ENCODE data around the gene EMC7. TPM values are rescaled to one million over a fixed set of nuclear protein-coding genes. Genes with fewer than 3 reads are reported as not detected.
"Not testable (repeated sequence)": the region's sequence is repeated elsewhere in the genome, so short reads cannot be mapped to it uniquely, and the experiment has no call there.

Gene EMC7
- total RNA-seq, 2 experiments from 2014 or later: 54.3 to 58.4 TPM

GRCh38 chr15:34050385-34050784 lies 51.3 kb downstream of the EMC7 start:
- POLR2A ChIA-PET; DNase-seq; ATAC-seq; H3K4me3 Mint-ChIP-seq; H3K4me1 Mint-ChIP-seq (ENCODE audit: low read depth); H3K27ac Mint-ChIP-seq: not testable (repeated sequence)
- CTCF ChIA-PET: interaction anchor here (1.0 kb wide), 1 partner anchor 12 kb away, joined by 3 read pairs; no protein-coding TSS in a partner anchor
- H3K27me3 Mint-ChIP-seq (ENCODE audit: low read depth): peaks cover 11% of the 10 kb centered on the region
- peaks cover 19% of the 10 kb centered on the region for H3K36me3 Mint-ChIP-seq (ENCODE audit: low read depth)
- peaks cover 40% of the 10 kb centered on the region for H3K9me3 Mint-ChIP-seq (ENCODE audit: insufficient read depth)

- peaks cover 11% of the 10 kb centered on the region for H3K27me3 Mint-ChIP-seq (ENCODE audit: low read depth)
- H3K9me3 Mint-ChIP-seq (ENCODE audit: insufficient read depth): peaks cover 39% of the 10 kb centered on the region
- ChIA-PET POLR2A (no interaction called here), CTCF (interaction anchor here (1.8 kb wide), 1 partner anchor 12 kb away, joined by 4 read pairs; no protein-coding TSS in a partner anchor)
- no peak for DNase-seq
- H3K4me3 Mint-ChIP-seq: no peak overlapping the region
- no peak for ATAC-seq
- no peak overlapping the region for H3K27ac Mint-ChIP-seq
- H3K36me3 Mint-ChIP-seq (ENCODE audit: low read depth): peaks cover 19% of the 10 kb centered on the region
- H3K4me1 Mint-ChIP-seq (ENCODE audit: low read depth): no peaks in the 10 kb centered on the region
Measured at GRCh38 chr15:34049112-34049511, 52.5 kb downstream of the EMC7 start.

DNA sequence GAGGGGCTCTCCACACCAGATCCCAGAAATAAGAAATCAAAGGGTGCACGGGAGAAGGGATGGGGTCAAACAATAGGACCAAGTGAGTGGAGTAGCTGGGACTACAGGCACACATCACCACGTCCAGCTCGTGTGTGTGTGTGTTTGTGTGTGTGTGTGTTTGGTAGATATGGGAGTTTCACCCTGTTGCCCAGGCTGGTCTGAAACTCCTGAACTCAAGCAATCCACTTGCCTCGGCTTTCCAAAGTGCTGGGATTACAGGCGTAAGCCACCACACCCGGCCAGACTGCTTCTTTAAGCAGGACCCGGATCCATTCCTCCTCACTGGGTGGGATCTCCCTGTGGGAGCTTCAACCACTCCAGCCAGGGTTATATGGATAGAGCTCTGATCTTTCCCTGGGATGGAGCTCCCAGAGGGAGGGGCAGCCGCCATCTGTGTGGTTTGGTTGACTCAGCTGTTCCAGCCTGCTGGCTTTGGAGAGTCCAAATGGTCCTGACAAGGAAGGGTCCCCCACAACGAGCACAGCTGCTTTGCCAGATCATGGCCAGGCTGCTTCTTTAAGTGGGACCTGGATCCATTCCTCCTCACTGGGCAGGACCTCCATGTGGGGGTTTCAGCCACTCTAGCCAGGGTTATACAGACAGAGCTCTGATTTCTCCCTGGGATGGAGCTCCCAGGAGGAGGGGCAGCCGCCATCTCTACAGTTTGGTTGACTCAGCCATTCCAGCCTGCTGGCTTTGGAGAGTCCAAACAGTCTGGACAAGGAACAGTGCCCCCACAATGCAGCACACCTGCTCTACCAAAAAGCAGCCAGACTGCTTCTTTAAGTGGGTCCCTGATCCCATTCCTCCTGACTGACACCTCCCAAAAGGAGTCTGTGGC lies 53.5 kb downstream of the EMC7 start:
- Mint-ChIP-seq H3K36me3 (ENCODE audit: low read depth) (peaks cover 19% of the 10 kb centered on the region), H3K4me1 (ENCODE audit: low read depth) (peaks cover 6% of the 10 kb centered on the region), H3K27me3 (ENCODE audit: low read depth) (peaks cover 11% of the 10 kb centered on the region), H3K9me3 (ENCODE audit: insufficient read depth) (peaks cover 31% of the 10 kb centered on the region), H3K4me3 (no peak overlapping the region), H3K27ac (no peak overlapping the region)
- no peak for ATAC-seq
- ChIA-PET CTCF (interaction anchor here (0.6 to 1.8 kb wide), 2 partner anchors 11 to 13 kb away, joined by 3 to 4 read pairs; no protein-coding TSS in a partner anchor), POLR2A (interaction anchor here (0.8 kb wide), 1 partner anchor 9 kb away, joined by 3 read pairs; the partner anchor contains the start of gene AVEN)
- no peak for DNase-seq

GRCh38 chr15:34046471-34047145 lies 55.1 kb downstream of the EMC7 start:
- Mint-ChIP-seq H3K36me3 (ENCODE audit: low read depth) (peaks cover 17% of the 10 kb centered on the region), H3K4me3 (no peak overlapping the region), H3K27me3 (ENCODE audit: low read depth) (peaks cover 6% of the 10 kb centered on the region), H3K27ac (no peak overlapping the region), H3K4me1 (ENCODE audit: low read depth) (peaks cover 6% of the 10 kb centered on the region), H3K9me3 (ENCODE audit: insufficient read depth) (peaks cover 28% of the 10 kb centered on the region)
- CTCF ChIA-PET: interaction anchor here (1.5 kb wide), 1 partner anchor 14 kb away, joined by 5 read pairs; no protein-coding TSS in a partner anchor
- no peak for DNase-seq
- POLR2A ChIA-PET: no interaction called here
- no peak for ATAC-seq

DNA sequence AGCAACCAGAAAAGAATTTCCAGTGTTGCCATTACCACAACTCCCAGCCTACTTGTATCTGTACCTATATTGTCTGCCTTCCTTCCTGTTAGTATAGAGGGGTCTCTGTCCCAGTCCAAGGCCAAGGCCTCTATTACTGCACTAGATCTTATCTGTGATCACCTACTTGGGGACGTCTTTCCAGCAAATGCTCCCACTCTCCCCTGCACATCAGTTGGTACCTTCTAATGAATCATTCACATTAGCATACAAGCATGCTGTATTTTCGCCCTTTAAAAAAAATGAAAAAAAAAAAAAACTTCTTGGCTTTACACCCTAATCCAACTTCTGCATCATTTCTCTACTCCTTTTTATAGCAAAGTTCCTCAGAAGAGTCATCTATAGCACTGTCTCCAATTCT lies 57.8 kb downstream of the EMC7 start:
- CTCF ChIA-PET: interaction anchor here (1.0 kb wide), 1 partner anchor 166 kb away, joined by 3 read pairs; the partner anchor contains the start of gene KATNBL1
- H3K27me3 Mint-ChIP-seq (ENCODE audit: low read depth): no peaks in the 10 kb centered on the region

GRCh38 chr15:34043391-34043790 lies 58.3 kb downstream of the EMC7 start:
- no peaks in the 10 kb centered on the region for H3K27me3 Mint-ChIP-seq (ENCODE audit: low read depth)
- no peaks in the 10 kb centered on the region for H3K9me3 Mint-ChIP-seq (ENCODE audit: insufficient read depth)
- no peaks in the 10 kb centered on the region for H3K36me3 Mint-ChIP-seq (ENCODE audit: low read depth)
- DNase-seq: no peak
- no peak for ATAC-seq
- ChIA-PET POLR2A (no interaction called here), CTCF (interaction anchor here (0.7 to 1.0 kb wide), 2 partner anchors 19 to 166 kb away, joined by 3 read pairs; partner anchors contain the start of gene KATNBL1)
- H3K27ac Mint-ChIP-seq: no peak overlapping the region
- H3K4me3 Mint-ChIP-seq: no peak overlapping the region
- peaks cover 18% of the 10 kb centered on the region for H3K4me1 Mint-ChIP-seq (ENCODE audit: low read depth)

More for the DNA sequence above, 57.8 kb downstream of the EMC7 start:
- ATAC-seq: no peak
- peaks cover 18% of the 10 kb centered on the region for H3K4me1 Mint-ChIP-seq (ENCODE audit: low read depth)
- no peak overlapping the region for H3K27ac Mint-ChIP-seq
- H3K36me3 Mint-ChIP-seq (ENCODE audit: low read depth): no peaks in the 10 kb centered on the region
- DNase-seq: no peak
- peaks cover 3% of the 10 kb centered on the region for H3K9me3 Mint-ChIP-seq (ENCODE audit: insufficient read depth)
- POLR2A ChIA-PET: no interaction called here
- H3K4me3 Mint-ChIP-seq: no peak overlapping the region

- ChIA-PET CTCF (interaction anchor here (1.2 kb wide), 1 partner anchor 21 kb away, joined by 3 read pairs; no protein-coding TSS in a partner anchor), POLR2A (interaction anchor here (0.6 to 1.1 kb wide), 2 partner anchors 21 to 571 kb away, joined by 3 to 5 read pairs; no protein-coding TSS in a partner anchor)
- Mint-ChIP-seq H3K27ac (peak overlapping the region; percentile 67), H3K4me3 (peak overlapping the region; percentile 76), H3K9me3 (ENCODE audit: insufficient read depth) (no peaks in the 10 kb centered on the region), H3K27me3 (ENCODE audit: low read depth) (no peaks in the 10 kb centered on the region), H3K4me1 (ENCODE audit: low read depth) (peaks cover 23% of the 10 kb centered on the region), H3K36me3 (ENCODE audit: low read depth) (no peaks in the 10 kb centered on the region)
- no peak for ATAC-seq
- DNase-seq: no peak
Measured at GRCh38 chr15:34039790-34040113, 61.9 kb downstream of the EMC7 start.

DNA sequence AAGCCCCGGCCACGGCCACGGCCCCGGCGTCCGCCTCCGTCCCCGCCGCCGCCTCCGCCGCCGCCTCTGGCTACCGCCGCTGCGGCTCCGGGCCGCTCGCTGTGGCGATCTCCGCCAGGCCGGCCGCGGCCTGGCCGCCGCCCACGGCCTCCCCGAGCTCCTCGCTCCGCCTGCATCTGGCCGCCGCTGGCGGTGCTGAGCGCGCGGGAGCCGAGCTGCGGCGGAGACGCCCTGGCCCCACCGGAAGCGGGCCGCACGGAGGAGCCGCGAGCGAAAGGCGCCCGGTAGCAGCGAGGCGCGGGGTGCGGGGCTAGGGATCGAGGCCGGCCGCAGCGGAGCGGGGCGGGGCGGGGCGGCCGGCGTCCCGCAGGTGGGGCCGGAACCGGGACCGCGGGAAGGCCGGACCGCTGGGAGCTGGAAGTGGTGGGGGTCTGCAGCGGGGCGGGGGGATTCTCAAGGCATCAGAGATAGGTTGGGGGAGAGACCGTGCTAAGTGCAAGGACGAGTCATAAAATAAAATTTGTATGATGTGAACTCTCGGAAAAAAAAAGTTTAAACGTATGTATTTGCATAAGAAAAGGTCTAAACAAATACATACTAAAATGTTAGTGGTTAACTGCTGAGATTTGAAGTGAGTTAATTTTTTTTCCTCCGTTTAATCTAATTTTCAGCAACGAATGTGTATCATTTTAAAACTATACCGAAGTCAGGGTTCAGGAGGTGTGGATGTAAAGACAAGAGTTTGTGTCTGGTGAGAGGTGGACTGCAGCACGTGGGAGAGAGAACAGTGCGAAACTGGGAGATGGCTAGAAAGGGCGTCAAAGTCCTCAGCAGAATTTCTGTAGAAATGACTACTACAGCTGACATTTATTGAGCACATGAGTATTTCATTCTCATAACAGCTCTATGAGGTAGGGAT lies 62.5 kb downstream of the EMC7 start, which contains the start of gene AVEN:
AVEN (minus strand) TSS at position 334 of the 919 bp plus-strand sequence; CDS start at position 176, 158 bp downstream.
- DNase-seq: peak; percentile 65
- Mint-ChIP-seq H3K27me3 (ENCODE audit: low read depth) (peaks cover 3% of the 10 kb centered on the region), H3K4me3 (peak within 1 kb of the TSS; percentile 82), H3K4me1 (ENCODE audit: low read depth) (peaks cover 23% of the 10 kb centered on the region), H3K27ac (peak within 1 kb of the TSS; percentile 76), H3K36me3 (ENCODE audit: low read depth) (no peaks in the 10 kb centered on the region), H3K9me3 (ENCODE audit: insufficient read depth) (no peaks in the 10 kb centered on the region)
- ChIA-PET CTCF (interaction anchor here (1.2 kb wide), 1 partner anchor 20 kb away, joined by 3 read pairs; no protein-coding TSS in a partner anchor), POLR2A (interaction anchor here (0.6 to 1.1 kb wide), 4 partner anchors 8 to 571 kb away, joined by 3 to 5 read pairs (median 3); no protein-coding TSS in a partner anchor)
- peak; percentile 80 for ATAC-seq

DNA sequence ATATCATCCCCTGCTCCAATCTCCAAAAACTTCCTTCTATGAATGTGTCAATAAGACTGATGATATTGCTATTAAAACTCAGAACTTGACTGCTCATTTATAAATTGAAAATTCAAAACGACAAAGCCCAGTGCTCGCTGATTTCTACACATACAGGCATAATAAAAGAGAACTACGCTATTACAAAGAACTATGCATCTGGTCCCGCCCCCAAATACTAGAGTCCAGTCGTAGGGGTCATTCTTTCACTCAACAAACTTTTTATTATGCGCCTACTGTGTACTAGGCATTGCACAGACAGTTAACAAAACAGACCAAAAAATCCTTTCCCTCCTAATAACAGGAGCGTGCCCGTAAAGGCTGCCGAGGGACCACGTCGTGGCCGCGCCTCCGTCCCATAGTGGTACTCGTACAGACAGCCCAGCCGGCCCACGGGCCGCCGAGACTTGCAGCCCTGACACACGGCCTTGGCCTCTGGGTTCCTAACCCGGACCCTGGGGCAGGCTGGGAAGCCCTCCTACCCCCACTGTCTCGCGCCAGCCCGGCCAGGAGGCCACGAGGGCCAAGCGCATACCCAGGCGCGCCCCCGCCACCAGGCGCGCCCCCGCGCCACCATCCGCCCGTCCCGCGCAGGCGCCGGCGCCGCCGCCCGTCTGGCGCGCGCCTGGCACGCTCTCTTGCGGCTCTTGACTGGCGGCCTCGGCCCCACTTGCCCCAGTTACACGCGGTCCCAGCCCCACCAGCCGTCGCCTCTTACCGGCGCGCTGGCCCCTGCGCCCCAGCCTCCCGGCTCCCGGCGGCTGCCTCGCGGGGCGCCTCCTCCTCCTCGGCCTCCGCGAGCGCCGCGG lies 63.4 kb downstream of the EMC7 start:
- H3K4me3 Mint-ChIP-seq: peak overlapping the region; percentile 82
- H3K9me3 Mint-ChIP-seq (ENCODE audit: insufficient read depth): no peaks in the 10 kb centered on the region
- peaks cover 3% of the 10 kb centered on the region for H3K27me3 Mint-ChIP-seq (ENCODE audit: low read depth)
- peak overlapping the region; percentile 76 for H3K27ac Mint-ChIP-seq
- DNase-seq (peak; percentile 74), ATAC-seq (peak; percentile 86)
- no peaks in the 10 kb centered on the region for H3K36me3 Mint-ChIP-seq (ENCODE audit: low read depth)
- ChIA-PET CTCF (interaction anchor here (0.6 kb wide), 1 partner anchor 14 kb away, joined by 3 read pairs; no protein-coding TSS in a partner anchor), POLR2A (interaction anchor here (0.6 to 1.2 kb wide), 3 partner anchors 9 to 21 kb away, joined by 3 to 5 read pairs (median 3); no protein-coding TSS in a partner anchor)
- H3K4me1 Mint-ChIP-seq (ENCODE audit: low read depth): peaks cover 17% of the 10 kb centered on the region
